Ishikawa (cell line): ENCODE data around the gene COL8A2.

Experiments used
- CEBPB ChIP-seq: IDR thresholded peaks from 2 replicates; pipeline ENCODE4 v1.6.1; 2012
- CREB1 ChIP-seq: IDR thresholded peaks from 2 replicates; pipeline ENCODE4 v1.6.1; 2012; ENCODE audit warnings: low read depth
- EGR1 ChIP-seq: IDR thresholded peaks from 2 replicates; pipeline ENCODE4 v1.6.1; 2012
- EP300 ChIP-seq: IDR thresholded peaks from 2 replicates; pipeline ENCODE4 v1.6.1; 2012; ENCODE audit warnings: borderline replicate concordance
- FOXM1 ChIP-seq: IDR thresholded peaks from 2 replicates; pipeline ENCODE4 v1.6.1; 2012; ENCODE audit warnings: low read depth, borderline replicate concordance
- NFIC ChIP-seq: IDR thresholded peaks from 2 replicates; pipeline ENCODE4 v1.6.1; 2012
- RAD21 ChIP-seq: IDR thresholded peaks from 2 replicates; pipeline ENCODE4 v1.6.1; 2012; ENCODE audit warnings: low read depth
- TAF1 ChIP-seq: IDR thresholded peaks from 2 replicates; pipeline ENCODE4 v1.6.1; 2012; ENCODE audit warnings: low read depth, mild to moderate bottlenecking
- TCF12 ChIP-seq: IDR thresholded peaks from 2 replicates; pipeline ENCODE4 v1.6.1; 2012; ENCODE audit warnings: low read depth
- TEAD4 ChIP-seq: IDR thresholded peaks from 2 replicates; pipeline ENCODE4 v1.6.1; 2012
- YY1 ChIP-seq: IDR thresholded peaks from 2 replicates; pipeline ENCODE4 v1.6.1; 2012; ENCODE audit warnings: low read depth
- ZBTB7A ChIP-seq: IDR thresholded peaks from 2 replicates; pipeline ENCODE4 v1.6.1; 2012; ENCODE audit warnings: low read depth
- TF ChIP-seq, protein P1 (sequence below): IDR thresholded peaks from 2 replicates; pipeline ENCODE4 v1.6.1; 2012
- TF ChIP-seq, protein P2 (sequence below): IDR thresholded peaks from 2 replicates; pipeline ENCODE4 v1.6.1; 2012; ENCODE audit warnings: low read depth, mild to moderate bottlenecking
- TF ChIP-seq, protein P3 (sequence below): IDR thresholded peaks from 2 replicates; pipeline ENCODE4 v1.6.1; 2012

Gene COL8A2

DNA sequence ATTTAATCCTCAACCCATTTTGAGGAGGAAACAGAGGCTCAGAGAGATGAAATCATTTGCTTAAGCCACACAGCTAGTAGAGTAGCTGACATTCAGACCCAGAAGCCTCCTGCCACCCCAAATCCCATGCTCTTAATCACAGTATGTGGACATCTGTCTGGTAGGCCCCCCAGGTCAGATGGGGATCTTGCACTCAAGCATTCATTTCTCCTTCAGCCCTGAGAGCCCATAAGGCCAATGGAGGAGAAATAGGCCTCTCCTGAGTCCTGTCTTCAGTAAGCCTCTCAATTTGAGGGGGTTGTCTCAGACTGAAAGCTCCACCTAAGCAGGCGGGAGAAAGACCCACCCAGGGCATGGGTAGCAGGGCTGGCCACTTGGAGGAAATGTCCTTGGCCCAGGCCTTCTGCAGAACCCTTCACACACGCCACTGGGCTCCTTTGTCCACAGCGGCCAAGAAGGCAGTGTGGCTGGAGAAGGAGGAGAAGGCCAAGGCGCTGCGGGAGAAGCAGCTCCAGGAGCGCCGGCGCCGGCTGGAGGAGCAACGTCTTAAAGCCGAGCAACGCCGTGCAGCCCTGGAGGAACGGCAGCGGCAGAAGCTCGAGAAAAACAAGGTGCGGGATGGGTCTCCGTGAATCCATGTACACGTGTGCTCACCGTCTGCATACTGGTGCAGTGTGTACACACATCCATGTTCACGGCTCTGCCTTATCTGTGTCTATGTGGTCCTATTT lies 47.2 kb upstream of the COL8A2 start:
- TF ChIP-seq EP300 (no peak), TCF12 (no peak), CEBPB (no peak), ZBTB7A (no peak), NFIC (no peak), EGR1 (no peak), CREB1 (no peak), YY1 (no peak), TEAD4 (no peak), TAF1 (no peak), FOXM1 (no peak), RAD21 (no peak)
- TF ChIP-seq, protein P1, sequence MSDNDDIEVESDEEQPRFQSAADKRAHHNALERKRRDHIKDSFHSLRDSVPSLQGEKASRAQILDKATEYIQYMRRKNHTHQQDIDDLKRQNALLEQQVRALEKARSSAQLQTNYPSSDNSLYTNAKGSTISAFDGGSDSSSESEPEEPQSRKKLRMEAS, result no peak
- TF ChIP-seq, protein P2, sequence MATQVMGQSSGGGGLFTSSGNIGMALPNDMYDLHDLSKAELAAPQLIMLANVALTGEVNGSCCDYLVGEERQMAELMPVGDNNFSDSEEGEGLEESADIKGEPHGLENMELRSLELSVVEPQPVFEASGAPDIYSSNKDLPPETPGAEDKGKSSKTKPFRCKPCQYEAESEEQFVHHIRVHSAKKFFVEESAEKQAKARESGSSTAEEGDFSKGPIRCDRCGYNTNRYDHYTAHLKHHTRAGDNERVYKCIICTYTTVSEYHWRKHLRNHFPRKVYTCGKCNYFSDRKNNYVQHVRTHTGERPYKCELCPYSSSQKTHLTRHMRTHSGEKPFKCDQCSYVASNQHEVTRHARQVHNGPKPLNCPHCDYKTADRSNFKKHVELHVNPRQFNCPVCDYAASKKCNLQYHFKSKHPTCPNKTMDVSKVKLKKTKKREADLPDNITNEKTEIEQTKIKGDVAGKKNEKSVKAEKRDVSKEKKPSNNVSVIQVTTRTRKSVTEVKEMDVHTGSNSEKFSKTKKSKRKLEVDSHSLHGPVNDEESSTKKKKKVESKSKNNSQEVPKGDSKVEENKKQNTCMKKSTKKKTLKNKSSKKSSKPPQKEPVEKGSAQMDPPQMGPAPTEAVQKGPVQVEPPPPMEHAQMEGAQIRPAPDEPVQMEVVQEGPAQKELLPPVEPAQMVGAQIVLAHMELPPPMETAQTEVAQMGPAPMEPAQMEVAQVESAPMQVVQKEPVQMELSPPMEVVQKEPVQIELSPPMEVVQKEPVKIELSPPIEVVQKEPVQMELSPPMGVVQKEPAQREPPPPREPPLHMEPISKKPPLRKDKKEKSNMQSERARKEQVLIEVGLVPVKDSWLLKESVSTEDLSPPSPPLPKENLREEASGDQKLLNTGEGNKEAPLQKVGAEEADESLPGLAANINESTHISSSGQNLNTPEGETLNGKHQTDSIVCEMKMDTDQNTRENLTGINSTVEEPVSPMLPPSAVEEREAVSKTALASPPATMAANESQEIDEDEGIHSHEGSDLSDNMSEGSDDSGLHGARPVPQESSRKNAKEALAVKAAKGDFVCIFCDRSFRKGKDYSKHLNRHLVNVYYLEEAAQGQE, result no peak
- TF ChIP-seq, protein P3, sequence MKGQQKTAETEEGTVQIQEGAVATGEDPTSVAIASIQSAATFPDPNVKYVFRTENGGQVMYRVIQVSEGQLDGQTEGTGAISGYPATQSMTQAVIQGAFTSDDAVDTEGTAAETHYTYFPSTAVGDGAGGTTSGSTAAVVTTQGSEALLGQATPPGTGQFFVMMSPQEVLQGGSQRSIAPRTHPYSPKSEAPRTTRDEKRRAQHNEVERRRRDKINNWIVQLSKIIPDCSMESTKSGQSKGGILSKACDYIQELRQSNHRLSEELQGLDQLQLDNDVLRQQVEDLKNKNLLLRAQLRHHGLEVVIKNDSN, result no peak

DNA sequence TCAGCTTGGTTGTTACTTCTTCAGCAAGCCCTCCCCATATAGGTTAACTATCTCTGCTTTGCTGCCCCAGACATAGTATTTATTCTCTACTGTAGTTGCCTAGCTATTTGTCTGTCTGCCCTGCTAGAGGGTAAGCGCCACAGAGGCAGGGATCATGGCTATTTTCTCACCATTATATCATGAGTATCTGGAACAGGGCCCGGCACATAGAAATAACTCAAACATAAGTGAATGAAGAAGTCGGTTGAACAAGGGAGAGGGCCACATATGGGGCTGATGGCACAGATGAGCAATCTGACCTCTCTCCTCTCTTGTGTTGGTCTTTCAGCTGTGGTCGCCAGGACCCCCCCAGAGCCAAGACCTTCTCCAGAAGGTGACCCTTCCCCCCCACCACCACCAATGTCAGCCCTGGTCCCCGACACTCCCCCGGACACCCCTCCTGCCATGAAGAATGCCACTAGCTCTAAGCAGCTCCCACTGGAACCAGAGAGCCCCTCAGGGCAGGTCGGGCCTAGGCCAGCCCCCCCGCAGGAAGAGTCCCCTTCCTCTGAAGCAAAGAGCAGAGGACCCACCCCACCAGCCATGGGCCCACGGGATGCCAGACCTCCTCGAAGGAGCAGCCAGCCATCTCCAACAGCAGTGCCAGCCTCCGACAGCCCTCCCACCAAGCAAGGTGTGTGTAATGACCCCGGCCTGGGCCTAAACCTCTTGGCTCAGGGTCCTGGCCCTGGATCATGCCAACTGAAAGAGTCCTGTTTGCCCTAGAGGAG lies 45.8 kb upstream of the COL8A2 start:
- TF ChIP-seq FOXM1, result no peak

DNA sequence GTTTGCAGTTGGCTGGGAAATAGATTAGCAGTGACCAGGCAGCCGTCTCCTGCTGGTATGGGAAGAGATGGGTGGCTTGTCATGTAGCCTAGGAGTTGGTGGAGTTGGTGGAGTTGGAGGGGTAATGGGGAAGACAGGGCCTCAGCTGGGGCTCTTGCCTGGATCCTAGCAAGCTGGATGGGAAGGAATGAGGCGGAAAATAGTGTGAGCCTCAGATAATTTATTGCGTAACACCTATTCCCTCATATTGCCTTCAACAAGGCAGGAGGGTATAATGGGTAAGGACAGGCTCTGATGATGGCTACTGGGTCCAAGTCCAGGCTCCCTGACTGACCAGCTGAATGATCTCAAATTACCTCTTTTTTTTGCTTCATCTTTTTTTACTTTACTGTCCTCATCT lies 43.5 kb upstream of the COL8A2 start:
- TF ChIP-seq, protein P1, result no peak
- no peak for TF ChIP-seq ZBTB7A
- TF ChIP-seq, protein P2, result no peak
- no peak for TF ChIP-seq YY1
- TF ChIP-seq CEBPB, result peak; percentile 82

DNA sequence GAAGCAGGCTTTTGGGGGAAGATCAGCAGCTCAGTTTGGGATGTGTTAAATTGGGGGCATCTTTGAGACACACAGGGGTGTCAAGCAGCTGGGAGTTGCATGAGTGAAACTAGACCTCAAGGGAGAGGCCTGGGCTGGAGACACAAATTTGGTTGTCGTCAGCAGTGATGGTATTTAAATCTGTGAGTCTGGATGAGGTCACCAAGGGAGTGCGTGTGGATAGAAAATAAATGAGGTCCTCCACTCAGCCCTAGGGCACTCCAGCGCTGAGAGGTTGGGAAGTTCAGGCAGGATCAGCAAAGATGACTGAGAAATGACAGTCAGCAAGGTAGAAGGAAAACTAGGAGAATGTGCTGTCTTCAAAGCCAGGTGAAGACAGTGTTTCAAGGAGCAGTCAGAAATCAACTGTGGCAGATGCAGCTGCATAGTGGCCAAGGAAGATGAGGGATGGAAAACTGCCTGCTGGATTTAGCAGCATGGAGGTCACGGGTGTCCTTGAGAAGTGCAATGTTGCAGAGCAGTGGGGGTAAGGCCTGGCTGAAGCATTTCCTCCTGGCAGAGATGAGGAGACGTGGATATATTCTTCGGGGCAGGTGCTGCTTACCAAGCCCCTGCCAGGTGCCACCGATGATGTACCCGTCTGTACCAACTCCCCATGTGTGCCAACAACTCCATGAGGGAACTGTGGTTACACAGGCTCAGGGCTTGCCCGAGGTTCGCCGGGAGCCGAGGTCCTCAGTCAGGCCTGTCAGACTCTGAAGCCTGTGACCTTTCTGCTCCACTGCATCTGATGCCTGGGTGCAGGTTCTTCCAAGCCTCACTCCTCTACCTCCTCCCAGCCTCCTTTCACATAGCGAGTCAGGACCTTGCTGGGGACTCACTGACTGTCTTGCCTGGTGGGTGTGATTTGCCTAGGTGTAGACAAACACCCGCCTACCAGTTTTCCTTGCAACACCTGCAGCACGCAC lies 42.2 kb upstream of the COL8A2 start:
- TF ChIP-seq, protein P2, result no peak
- TF ChIP-seq CEBPB (no peak), CREB1 (no peak), TEAD4 (no peak), EGR1 (no peak), FOXM1 (no peak)

DNA sequence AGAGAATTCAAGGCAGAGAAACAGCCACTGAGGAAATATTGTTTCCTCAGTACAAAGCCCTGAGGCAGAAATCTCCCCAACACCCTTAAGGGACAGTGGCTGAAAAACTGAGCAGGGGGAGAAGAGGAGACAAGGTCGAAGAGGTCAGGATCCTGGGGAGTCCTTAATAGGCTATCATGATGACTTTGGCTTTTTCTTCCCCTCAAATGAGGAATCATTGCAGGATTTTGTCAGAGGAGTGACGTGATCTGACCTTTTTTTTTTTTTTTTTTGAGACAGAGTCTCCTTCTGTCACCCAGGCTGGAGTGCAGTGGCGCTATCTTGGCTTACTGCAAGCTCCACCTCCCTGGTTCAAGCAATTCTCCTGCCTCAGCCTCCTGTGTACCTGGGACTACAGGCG lies 41.1 kb upstream of the COL8A2 start:
- no peak for TF ChIP-seq RAD21
